PC-3 (cell line): ENCODE data around the gene SVIL. TPM values are rescaled to one million over a fixed set of nuclear protein-coding genes. Genes with fewer than 3 reads are reported as not detected.
"Not testable (repeated sequence)": the region's sequence is repeated elsewhere in the genome, so short reads cannot be mapped to it uniquely, and the experiment has no call there.

Experiments
- ATAC-seq: fragments of 200-7000 bp; cut with Tn5 transposase; 2 replicates; pipeline ENCODE4 v1.9.1; 2020; ENCODE audit warnings: mild to moderate bottlenecking, moderate library complexity
- BruUV-seq: library from RNA; stranded (reverse); fragments of 400-500 nt; replicated peaks from 2 replicates; lab custom pipeline; 2021; lab: Mats Ljungman, UMichigan
- CTCF ChIA-PET: fragments of 300-600 bp; sonication (Branson Sonifier 250); formaldehyde crosslinking; loops from one replicate; lab custom pipeline; 2022; ENCODE audit warnings: antibody characterized with exemption; lab: Charles Lee
- POLR2A ChIA-PET: fragments of 300-600 bp; sonication (Branson Sonifier 250); formaldehyde crosslinking; loops from one replicate; lab custom pipeline; 2022; ENCODE audit warnings: antibody characterized with exemption; ENCODE audit not compliant: unreplicated experiment; lab: Charles Lee
- DNase-seq: peaks from one replicate; pipeline ENCODE4 v3.0.0-alpha.2; 2015
- H2AFZ ChIP-seq: fragments of 300-600 bp; sonication (generic); 2 replicates; pipeline ENCODE4 v1.6.0; 2016; ENCODE audit warnings: antibody characterized with exemption, low read length
- H3F3A ChIP-seq: fragments of 300-600 bp; sonication (generic); one replicate; pipeline ENCODE4 v1.6.0; 2017; ENCODE audit warnings: antibody characterized with exemption, low read length, control low read depth, mild to moderate bottlenecking; ENCODE audit not compliant: unreplicated experiment
- H3K27ac ChIP-seq: fragments of 300-600 bp; sonication (generic); 2 replicates; pipeline ENCODE4 v1.5.1; 2016; ENCODE audit warnings: mild to moderate bottlenecking, low read length
- H3K27me3 ChIP-seq: fragments of 300-600 bp; sonication (generic); 2 replicates; pipeline ENCODE4 v1.6.1; 2016; ENCODE audit warnings: low read length, mixed read lengths
- H3K36me3 ChIP-seq: fragments of 300-600 bp; sonication (generic); 2 replicates; pipeline ENCODE4 v1.6.1; 2016; ENCODE audit warnings: low read depth, mixed run types, low read length, mixed read lengths
- H3K4me1 ChIP-seq: fragments of 300-600 bp; sonication (generic); 2 replicates; pipeline ENCODE4 v1.5.1; 2016; ENCODE audit warnings: low read length; ENCODE audit not compliant: insufficient read depth
- H3K4me2 ChIP-seq: fragments of 300-600 bp; sonication (generic); 2 replicates; pipeline ENCODE4 v1.6.0; 2016; ENCODE audit warnings: low read length
- H3K4me3 ChIP-seq: fragments of 300-600 bp; sonication (generic); 2 replicates; pipeline ENCODE4 v1.5.1; 2016; ENCODE audit warnings: mild to moderate bottlenecking, low read length, mixed read lengths
- H3K79me2 ChIP-seq: fragments of 300-600 bp; sonication (generic); 2 replicates; pipeline ENCODE4 v1.6.1; 2017; ENCODE audit warnings: low read length, mixed read lengths
- H3K9ac ChIP-seq: fragments of 300-600 bp; sonication (generic); 2 replicates; pipeline ENCODE4 v1.6.0; 2016; ENCODE audit warnings: mild to moderate bottlenecking, low read length
- H3K9me2 ChIP-seq: fragments of 300-600 bp; sonication (generic); replicated peaks from 2 replicates; pipeline ENCODE4 v1.6.1; 2016; ENCODE audit warnings: mixed run types, low read length, mixed read lengths
- H3K9me3 ChIP-seq: fragments of 300-600 bp; sonication (generic); 2 replicates; pipeline ENCODE4 v1.6.1; 2016; ENCODE audit warnings: low read length, mixed read lengths
- H4K20me1 ChIP-seq: fragments of 300-600 bp; sonication (generic); 2 replicates; pipeline ENCODE4 v1.6.1; 2016; ENCODE audit warnings: low read length, mixed read lengths
- CTCF ChIP-seq: fragments of 300-600 bp; sonication (generic); conservative IDR thresholded peaks from 2 replicates; pipeline ENCODE4 v1.5.1; 2017; ENCODE audit warnings: antibody characterized with exemption, low read depth, mild to moderate bottlenecking, low read length
- EZH2 ChIP-seq: fragments of 300-600 bp; sonication (generic); IDR thresholded peaks from one replicate; pipeline ENCODE4 v1.6.1; 2017; ENCODE audit warnings: antibody characterized with exemption, mild to moderate bottlenecking, low read length; ENCODE audit not compliant: unreplicated experiment
- EZH2phosphoT487 ChIP-seq: fragments of 300-600 bp; sonication (generic); IDR thresholded peaks from 2 replicates; pipeline ENCODE4 v1.6.1; 2018; ENCODE audit warnings: mild to moderate bottlenecking, antibody characterized with exemption, low read length, borderline replicate concordance
- intact Hi-C: fragments of 100-400 bp; cut with micrococcal nuclease; formaldehyde crosslinking; loops from 2 replicates; pipeline ENCODE4 v1.9.0; 2023
- total RNA-seq: library from RNA; depleted of rRNA; stranded (reverse); fragments of >200 nt; gene quantifications from 2 replicates; pipeline ENCODE4 v1.2.3, GENCODE V29; 2014

Gene SVIL
- total RNA-seq, 1 experiment from 2014 or later, result 19.2 TPM

DNA sequence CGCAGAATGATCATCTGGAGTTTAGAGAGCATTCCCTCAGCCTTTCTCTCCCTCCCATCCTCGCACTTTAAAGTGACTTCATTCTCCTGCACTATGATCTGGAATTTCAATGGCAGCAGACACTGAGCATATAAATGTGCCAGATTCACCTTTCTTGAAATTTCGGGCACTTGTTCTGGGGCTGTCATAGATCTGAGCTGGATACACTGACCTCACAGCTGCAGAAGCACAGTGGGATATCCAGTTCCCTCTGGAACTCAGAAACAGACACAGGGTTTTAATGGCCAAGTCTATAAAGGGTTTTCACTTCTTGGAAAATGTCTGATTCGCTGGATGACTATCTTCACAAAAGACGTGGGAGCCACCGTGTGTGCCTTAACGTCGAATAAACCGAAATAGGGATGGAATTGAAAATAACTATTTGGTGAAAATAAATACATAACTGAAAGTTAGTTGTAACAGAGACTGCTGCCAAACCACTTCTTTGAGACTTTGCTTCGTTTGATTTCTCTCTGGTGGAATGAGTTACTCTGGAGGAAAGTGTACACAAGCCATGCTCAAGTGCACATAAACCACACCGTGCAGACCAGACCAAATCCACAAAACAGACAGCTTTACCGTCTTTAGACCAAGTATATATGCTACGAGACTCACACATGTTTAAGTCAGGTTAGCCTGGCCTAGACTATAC lies 126.1 kb downstream of the SVIL start:
- no peaks in the 10 kb centered on the region for H3F3A ChIP-seq
- no peak for DNase-seq
- CTCF ChIA-PET, result no interaction called here
- no peak overlapping the region for H3K4me3 ChIP-seq
- H3K36me3 ChIP-seq, result peaks cover 12% of the 10 kb centered on the region; the same call in 1 of the 2 replicates
- H3K79me2 ChIP-seq, result no peaks in the 10 kb centered on the region
- no peak for ATAC-seq
- no peaks in the 10 kb centered on the region for H4K20me1 ChIP-seq
- TF ChIP-seq EZH2phosphoT487, result no peak
- H3K4me2 ChIP-seq, result no peak overlapping the region
- no TSS peak for BruUV-seq
- H3K9me2 ChIP-seq, result no peaks in the 10 kb centered on the region
- no peak overlapping the region for H3K9ac ChIP-seq
- intact Hi-C loops, result no loop called here
- no peak overlapping the region for H2AFZ ChIP-seq
- H3K27me3 ChIP-seq, result no peaks in the 10 kb centered on the region
- H3K27ac ChIP-seq, result no peak overlapping the region
- POLR2A ChIA-PET, result no interaction called here
- H3K4me1 ChIP-seq, result peaks cover 23% of the 10 kb centered on the region
- H3K9me3 ChIP-seq, result no peaks in the 10 kb centered on the region

- Histone ChIP-seq H3K4me1 (peaks cover 22% of the 10 kb centered on the region), H3K36me3 (peaks cover 17% of the 10 kb centered on the region; the same call in 1 of the 2 replicates)
- H3K4me2 ChIP-seq, H3K79me2 ChIP-seq, H3K9me3 ChIP-seq, H3K27ac ChIP-seq, H3F3A ChIP-seq, CTCF ChIA-PET, H3K4me3 ChIP-seq, BruUV-seq, ATAC-seq, intact Hi-C loops, H2AFZ ChIP-seq, DNase-seq, POLR2A ChIA-PET, H4K20me1 ChIP-seq, H3K9me2 ChIP-seq, H3K27me3 ChIP-seq, H3K9ac ChIP-seq: not testable (repeated sequence)
Measured at GRCh38 chr10:29507750-29508149, 127.0 kb downstream of the SVIL start.

- DNase-seq, H3K9me3 ChIP-seq, H3K4me2 ChIP-seq, H4K20me1 ChIP-seq, H3K9ac ChIP-seq, ATAC-seq, H3K9me2 ChIP-seq, BruUV-seq, POLR2A ChIA-PET, H3F3A ChIP-seq, H3K27ac ChIP-seq, H3K4me3 ChIP-seq, H3K79me2 ChIP-seq, H3K27me3 ChIP-seq, intact Hi-C loops, H2AFZ ChIP-seq, CTCF ChIA-PET: not testable (repeated sequence)
- peaks cover 17% of the 10 kb centered on the region; the same call in 1 of the 2 replicates for H3K36me3 ChIP-seq
- peaks cover 20% of the 10 kb centered on the region for H3K4me1 ChIP-seq
Measured at GRCh38 chr10:29506324-29506921, 128.3 kb downstream of the SVIL start.

- POLR2A ChIA-PET, result interaction anchor here (0.6 kb wide), 1 partner anchor 106 kb away, joined by 3 read pairs; no protein-coding TSS in a partner anchor
- Histone ChIP-seq H3K79me2 (no peaks in the 10 kb centered on the region), H3K4me3 (no peak overlapping the region), H3K36me3 (peaks cover 17% of the 10 kb centered on the region; the same call in 1 of the 2 replicates), H4K20me1 (no peaks in the 10 kb centered on the region), H3K9me3 (no peaks in the 10 kb centered on the region), H3K27me3 (no peaks in the 10 kb centered on the region), H3K9ac (peak overlapping the region; percentile 20; the same call in 1 of the 2 replicates), H3K4me2 (peak overlapping the region; percentile 49; the same call in 1 of the 2 replicates), H3K9me2 (no peaks in the 10 kb centered on the region), H3K4me1 (peaks cover 14% of the 10 kb centered on the region), H3F3A (no peaks in the 10 kb centered on the region), H2AFZ (no peak overlapping the region), H3K27ac (peak overlapping the region; percentile 83)
- no peak for TF ChIP-seq EZH2phosphoT487
- TF ChIP-seq EZH2, result no peak
- no peak for TF ChIP-seq CTCF
- BruUV-seq, result no TSS peak
- no peak for DNase-seq
- CTCF ChIA-PET, result interaction anchor here (1.3 kb wide), 1 partner anchor 11 kb away, joined by 8 read pairs; no protein-coding TSS in a partner anchor
- intact Hi-C loops, result no loop called here
- no peak for ATAC-seq
Measured at GRCh38 chr10:29502351-29502750, 132.4 kb downstream of the SVIL start.
